Measurements from ENCODE around the gene NOTCH1.

The NOTCH1 gene

GRCh38 chr9:136519263-136520052 lies 26.4 kb downstream of the NOTCH1 start:
- no peak for TF ChIP-seq CTCF (IDR thresholded peaks at IDR 0.05)

- TF ChIP-seq CTCF (IDR thresholded peaks at IDR 0.05) = no peak
Observed at GRCh38 chr9:136518623-136519022, 27.2 kb downstream of the NOTCH1 start.

GRCh38 chr9:136517950-136518349 lies 27.9 kb downstream of the NOTCH1 start:
- no peak for TF ChIP-seq CTCF (IDR thresholded peaks at IDR 0.05)

DNA sequence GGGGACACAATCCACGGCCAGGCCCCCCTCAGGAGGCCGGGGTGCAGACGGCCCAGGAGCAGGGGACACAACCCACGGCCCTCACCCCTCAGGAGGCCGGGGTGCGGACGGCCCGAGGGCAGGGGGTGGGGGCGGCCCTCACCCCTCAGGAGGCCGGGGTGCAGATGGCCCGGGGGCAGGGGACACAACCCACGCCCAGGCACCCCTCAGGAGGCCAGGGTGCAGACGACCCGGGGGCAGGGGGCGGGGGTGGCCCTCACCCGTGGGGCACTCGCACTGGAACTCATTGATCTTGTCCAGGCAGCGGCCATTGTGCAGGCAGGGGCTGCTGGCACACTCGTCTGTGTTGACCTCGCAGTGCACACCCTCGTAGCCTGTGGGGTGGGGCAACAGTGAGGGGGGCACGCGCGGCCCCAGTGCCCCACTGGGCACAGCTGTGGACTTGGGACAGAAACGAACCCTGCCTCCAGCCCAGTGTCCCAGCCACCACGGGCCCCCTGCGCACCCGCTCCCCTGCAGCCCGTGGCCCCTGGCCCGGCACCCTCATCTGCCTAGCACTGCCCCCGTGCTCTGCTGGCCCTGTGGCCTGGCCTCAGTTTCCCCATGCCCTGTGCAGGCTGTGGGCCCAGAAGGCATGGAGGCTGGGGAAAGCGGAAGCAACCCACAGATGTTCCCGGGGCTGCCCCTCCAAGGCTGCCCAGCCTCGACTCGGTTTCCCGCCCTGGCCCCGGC lies 28.7 kb downstream of the NOTCH1 start:
- TF ChIP-seq CTCF (IDR thresholded peaks at IDR 0.05) = no peak

DNA sequence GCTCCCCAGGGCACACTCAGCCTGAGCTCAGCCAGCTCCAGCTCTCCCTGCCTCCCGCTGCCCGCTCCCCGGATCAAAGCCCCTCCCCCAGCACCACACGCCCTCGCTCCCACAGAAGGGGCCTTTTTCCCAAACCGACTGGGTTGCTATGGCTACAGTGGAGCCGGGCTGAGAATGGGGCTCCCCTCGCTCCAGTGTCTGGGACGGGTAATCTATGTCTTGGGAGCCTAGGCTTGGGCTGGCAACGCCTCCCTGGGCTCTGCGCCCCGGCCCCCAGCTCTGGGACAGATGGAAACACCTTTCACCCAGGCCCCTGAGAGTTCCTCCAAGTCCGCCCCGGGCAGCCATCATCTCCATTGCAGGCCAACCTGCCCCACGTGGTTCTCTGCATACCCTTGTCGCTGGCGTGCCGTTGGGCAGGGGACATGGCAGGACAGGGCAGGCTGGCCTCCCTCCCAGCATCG lies 29.6 kb downstream of the NOTCH1 start:
- TF ChIP-seq CTCF (IDR thresholded peaks at IDR 0.05) = no peak

DNA sequence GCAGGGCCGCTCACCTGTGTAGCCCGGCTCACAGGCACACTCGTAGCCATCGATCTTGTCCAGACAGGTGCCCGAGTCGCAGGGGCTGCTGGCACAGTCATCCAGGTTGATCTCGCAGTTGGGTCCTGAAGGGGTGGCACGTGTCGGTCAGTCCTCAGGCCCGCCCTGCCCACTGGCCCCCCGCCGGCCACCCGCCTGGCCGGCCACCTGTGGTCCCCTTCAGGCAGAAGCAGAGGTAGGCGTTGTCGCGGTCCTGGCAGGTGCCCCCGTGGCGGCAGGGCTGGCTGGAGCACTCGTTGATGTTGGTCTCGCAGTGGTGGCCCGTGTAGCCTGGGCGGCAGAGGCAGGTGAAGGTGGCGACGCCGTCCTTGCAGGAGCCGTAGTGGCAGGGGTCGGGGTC lies 30.6 kb downstream of the NOTCH1 start:
- TF ChIP-seq CTCF (IDR thresholded peaks at IDR 0.05) = no peak

- no peak for TF ChIP-seq CTCF (IDR thresholded peaks at IDR 0.05)
Observed at GRCh38 chr9:136514022-136514714, 31.7 kb downstream of the NOTCH1 start.
